BJ (cell line): Measurements from ENCODE around the gene NT5C2. TPM values are rescaled to one million over a fixed set of nuclear protein-coding genes. Genes with fewer than 3 reads are reported as not detected.

Experiments used
- CTCF ChIA-PET: fragments of 350-600 bp; formaldehyde crosslinking; extraction: SDS; loops from one replicate; lab custom pipeline; 2021; ENCODE audit warnings: antibody characterized with exemption, inconsistent platforms; lab: Yijun Ruan, JAX
- POLR2A ChIA-PET: fragments of 300-600 bp; sonication (Branson Sonifier 250); formaldehyde crosslinking; extraction: SDS; loops from one replicate; lab custom pipeline; 2021; ENCODE audit warnings: antibody characterized with exemption; lab: Charles Lee
- DNase-seq: peaks from one replicate; pipeline ENCODE4 v3.0.0-alpha.2; 2011; ENCODE audit warnings: low read depth
- H3K27me3 ChIP-seq: 2 replicates; pipeline ENCODE4 v1.6.0; 2011; ENCODE audit warnings: low read length; ENCODE audit not compliant: control insufficient read depth, insufficient read depth
- H3K36me3 ChIP-seq: 2 replicates; pipeline ENCODE4 v1.5.1; 2011; ENCODE audit warnings: low read length; ENCODE audit not compliant: control insufficient read depth, insufficient read depth
- H3K4me3 ChIP-seq: 2 replicates; pipeline ENCODE4 v1.5.1; 2011; ENCODE audit warnings: low read depth, mild to moderate bottlenecking, control low read depth, low read length
- CTCF ChIP-seq: IDR thresholded peaks from 2 replicates; pipeline ENCODE4 v1.5.1; 2011; ENCODE audit warnings: low read depth, mild to moderate bottlenecking, control low read depth, inconsistent platforms, low read length, moderate library complexity; ENCODE audit not compliant: insufficient read depth
- polyA plus RNA-seq: library from polyadenylated mRNA; depleted of rRNA; stranded (reverse); fragments of >200 nt; gene quantifications from 2 replicates; pipeline ENCODE4 v1.2.3, GENCODE V29; 2011

NT5C2 gene
- polyA plus RNA-seq, 1 experiment, result 49.3 TPM

- Histone ChIP-seq H3K27me3 (no peaks in the 10 kb centered on the region), H3K4me3 (no peak overlapping the region), H3K36me3 (no peaks in the 10 kb centered on the region; the same call in 1 of the 2 replicates)
- ChIA-PET CTCF (interaction anchor here (0.6 to 2.0 kb wide), 7 partner anchors 8 to 133 kb away, joined by 3 to 9 read pairs (median 3); no protein-coding TSS in a partner anchor), POLR2A (interaction anchor here (0.6 kb wide), 2 partner anchors 8 to 13 kb away, joined by 3 read pairs; no protein-coding TSS in a partner anchor)
- peak; percentile 21; the same call in 1 of the 2 replicates for TF ChIP-seq CTCF
- no peak for DNase-seq
These were observed 81.8 kb downstream of the NT5C2 start for GRCh38 chr10:103111031-103111917.

- DNase-seq, result no peak
- no peak for TF ChIP-seq CTCF
- no peaks in the 10 kb centered on the region; the same call in 1 of the 2 replicates for H3K36me3 ChIP-seq
- ChIA-PET CTCF (interaction anchor here (0.6 to 2.0 kb wide), 8 partner anchors 9 to 134 kb away, joined by 3 to 9 read pairs (median 4); no protein-coding TSS in a partner anchor), POLR2A (interaction anchor here (0.6 kb wide), 1 partner anchor 14 kb away, joined by 3 read pairs; no protein-coding TSS in a partner anchor)
- H3K4me3 ChIP-seq, result no peak overlapping the region
- H3K27me3 ChIP-seq, result no peaks in the 10 kb centered on the region
These were observed 82.7 kb downstream of the NT5C2 start for GRCh38 chr10:103110407-103110806.

GRCh38 chr10:103109821-103110220 is 83.3 kb downstream of the NT5C2 start:
- CTCF ChIA-PET, result interaction anchor here (0.7 to 2.0 kb wide), 6 partner anchors 10 to 135 kb away, joined by 3 to 9 read pairs (median 4); no protein-coding TSS in a partner anchor
- DNase-seq, result no peak
- H3K36me3 ChIP-seq, result no peaks in the 10 kb centered on the region; the same call in 1 of the 2 replicates

GRCh38 chr10:103106539-103106938 is 86.5 kb downstream of the NT5C2 start:
- H3K27me3 ChIP-seq, result no peaks in the 10 kb centered on the region
- TF ChIP-seq CTCF, result no peak
- H3K4me3 ChIP-seq, result no peak overlapping the region
- ChIA-PET POLR2A (interaction anchor here (0.5 kb wide), 1 partner anchor 333 kb away, joined by 3 read pairs; no protein-coding TSS in a partner anchor), CTCF (interaction anchor here (0.8 to 1.7 kb wide), 2 partner anchors 132 to 138 kb away, joined by 3 to 9 read pairs; no protein-coding TSS in a partner anchor)
- H3K36me3 ChIP-seq, result peaks cover 1% of the 10 kb centered on the region; the same call in 1 of the 2 replicates
- DNase-seq, result no peak

More at GRCh38 chr10:103109821-103110220, 83.3 kb downstream of the NT5C2 start:
- Histone ChIP-seq H3K4me3 (no peak overlapping the region), H3K27me3 (no peaks in the 10 kb centered on the region)
- no peak for TF ChIP-seq CTCF
- POLR2A ChIA-PET, result no interaction called here

GRCh38 chr10:103105462-103105861 is 87.6 kb downstream of the NT5C2 start:
- no peak for TF ChIP-seq CTCF
- CTCF ChIA-PET, result interaction anchor here (1.7 to 1.8 kb wide), 2 partner anchors 11 to 139 kb away, joined by 7 to 9 read pairs; no protein-coding TSS in a partner anchor
- no peaks in the 10 kb centered on the region for H3K27me3 ChIP-seq
- POLR2A ChIA-PET, result interaction anchor here (0.7 kb wide), 1 partner anchor 82 kb away, joined by 3 read pairs; no protein-coding TSS in a partner anchor
- no peak overlapping the region for H3K4me3 ChIP-seq
- DNase-seq, result no peak
- H3K36me3 ChIP-seq, result peaks cover 4% of the 10 kb centered on the region
